ENCODE data around the gene UPK1A.
"Not testable (repeated sequence)": the region's sequence is repeated elsewhere in the genome, so short reads cannot be mapped to it uniquely, and the experiment has no call there.

Gene UPK1A

GRCh38 chr19:35719402-35720162 lies 53.3 kb downstream of the UPK1A start:
- no peak for DNase-seq

- DNase-seq = no peak
Measured at GRCh38 chr19:35720163-35720524, 53.8 kb downstream of the UPK1A start.

GRCh38 chr19:35720648-35721047 lies 54.3 kb downstream of the UPK1A start:
- no peak for DNase-seq

GRCh38 chr19:35721374-35721773 lies 55.1 kb downstream of the UPK1A start:
- DNase-seq = no peak

GRCh38 chr19:35722461-35722860 lies 56.1 kb downstream of the UPK1A start:
- no peak for DNase-seq

DNA sequence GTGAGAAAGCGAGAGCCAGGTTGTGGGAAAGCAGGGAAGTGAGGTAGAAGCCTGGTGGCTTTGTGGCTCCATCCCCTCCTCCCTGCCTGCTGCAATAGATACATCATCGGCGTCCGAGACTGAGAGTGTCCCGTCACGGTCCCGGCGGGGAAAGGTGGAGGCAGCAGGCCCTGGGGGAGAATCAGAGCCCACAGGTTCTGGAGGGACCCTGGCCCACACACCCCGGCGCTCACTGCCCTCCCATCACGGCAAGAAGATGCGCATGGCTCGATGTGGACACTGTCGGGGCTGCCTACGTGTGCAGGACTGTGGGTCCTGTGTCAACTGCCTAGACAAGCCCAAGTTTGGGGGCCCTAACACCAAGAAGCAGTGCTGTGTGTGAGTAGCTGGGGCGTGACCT lies 56.6 kb downstream of the UPK1A start:
- no peak for DNase-seq

DNA sequence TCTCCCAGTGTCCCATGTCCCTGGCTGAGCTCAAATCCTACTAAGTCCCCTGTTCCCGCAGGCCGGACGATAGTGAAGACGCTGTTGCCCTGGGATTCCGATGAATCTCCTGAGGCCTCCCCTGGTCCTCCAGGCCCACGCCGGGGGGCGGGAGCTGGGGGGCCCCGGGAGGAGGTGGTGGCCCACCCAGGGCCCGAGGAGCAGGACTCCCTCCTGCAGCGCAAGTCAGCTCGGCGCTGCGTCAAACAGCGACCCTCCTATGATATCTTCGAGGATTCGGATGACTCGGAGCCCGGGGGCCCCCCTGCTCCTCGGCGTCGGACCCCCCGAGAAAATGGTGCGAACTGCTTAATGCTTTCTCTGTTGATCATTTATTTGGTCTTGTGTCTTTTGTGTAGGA lies 57.4 kb downstream of the UPK1A start:
- DNase-seq = no peak

- DNase-seq = not testable (repeated sequence)
Measured at GRCh38 chr19:35724132-35724531, 57.8 kb downstream of the UPK1A start.

- DNase-seq = no peak
Measured at GRCh38 chr19:35724560-35724959, 58.2 kb downstream of the UPK1A start.

- no peak for DNase-seq
Measured at GRCh38 chr19:35725216-35725861, 59.0 kb downstream of the UPK1A start.

DNA sequence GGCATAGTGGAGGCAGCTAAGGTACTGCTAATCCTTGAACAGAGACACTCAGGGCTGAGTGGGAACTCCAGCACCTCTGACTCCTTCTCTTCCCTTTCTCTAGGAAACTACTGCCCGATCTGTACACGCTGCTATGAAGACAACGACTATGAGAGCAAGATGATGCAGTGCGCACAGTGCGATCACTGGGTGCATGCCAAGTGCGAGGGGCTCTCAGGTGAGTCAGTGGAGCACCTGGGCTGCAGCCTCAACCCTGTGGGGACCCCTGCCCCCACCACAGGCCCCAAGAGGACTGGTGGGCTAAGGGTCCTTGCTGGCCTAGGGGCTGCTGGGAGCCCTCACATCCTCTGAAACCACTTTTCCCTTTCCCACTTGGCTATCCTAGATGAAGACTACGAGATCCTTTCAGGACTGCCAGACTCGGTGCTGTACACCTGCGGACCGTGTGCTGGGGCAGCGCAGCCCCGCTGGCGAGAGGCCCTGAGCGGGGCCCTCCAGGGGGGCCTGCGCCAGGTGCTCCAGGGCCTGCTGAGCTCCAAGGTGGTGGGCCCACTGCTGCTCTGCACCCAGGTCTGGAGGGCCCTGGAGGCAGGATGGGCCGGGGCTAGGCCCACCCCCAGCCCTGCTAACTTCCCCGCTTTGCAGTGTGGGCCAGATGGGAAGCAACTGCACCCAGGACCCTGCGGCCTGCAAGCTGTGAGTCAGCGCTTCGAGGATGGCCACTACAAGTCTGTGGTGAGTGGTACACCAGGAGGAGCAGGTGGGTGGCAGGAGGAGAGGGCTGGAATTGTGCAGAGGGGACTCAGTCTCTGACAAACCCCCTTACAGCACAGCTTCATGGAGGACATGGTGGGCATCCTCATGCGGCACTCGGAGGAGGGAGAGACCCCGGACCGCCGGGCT lies 61.0 kb downstream of the UPK1A start:
- no peak for DNase-seq
